ENCODE results near the gene HPCAL1. TPM values are rescaled to one million over a fixed set of nuclear protein-coding genes. Genes with fewer than 3 reads are reported as not detected.

The HPCAL1 gene
- total and polyA plus RNA-seq, 3 donors from 2014 or later = 99.5 to 263 (median 215) TPM

- peak overlapping the region in 1 of 2 donors; percentile 23 for H3K27ac ChIP-seq
- intact Hi-C loops (cut with DNase I; ENCODE audit: low total_unique reads) = no loop called here
These were observed 141.8 kb downstream of the HPCAL1 start for GRCh38 chr2:10444463-10444862.

GRCh38 chr2:10446631-10447030 is 143.9 kb downstream of the HPCAL1 start:
- TF ChIP-seq CTCF (IDR thresholded peaks at IDR 0.05) = no peak
- TF ChIP-seq POLR2A (IDR thresholded peaks at IDR 0.05) = no peak
- Histone ChIP-seq H3K27ac (peak overlapping the region; percentile 93 to 97), H3K9me3 (no peaks in the 10 kb centered on the region), H3K4me3 (peak overlapping the region; percentile 75 to 87), H3K27me3 (no peaks in the 10 kb centered on the region), H3K36me3 (ENCODE audit: low read depth, missing control alignments) (no peaks in the 10 kb centered on the region), H3K4me1 (peaks cover 15% of the 10 kb centered on the region)
- WGBS, 2 donors = 52 to 54% methylated on average over 6 of the region's 6 CpGs
- no peak for DNase-seq
- intact Hi-C loops (cut with DNase I; ENCODE audit: low total_unique reads) = no loop called here

More at GRCh38 chr2:10444463-10444862, 141.8 kb downstream of the HPCAL1 start:
- peaks cover 12% of the 10 kb centered on the region for H3K4me1 ChIP-seq
- H3K36me3 ChIP-seq (ENCODE audit: low read depth, missing control alignments) = no peaks in the 10 kb centered on the region
- DNase-seq = no peak
- H3K9me3 ChIP-seq = no peaks in the 10 kb centered on the region
- TF ChIP-seq CTCF (IDR thresholded peaks at IDR 0.05) (no peak), POLR2A (IDR thresholded peaks at IDR 0.05) (no peak)
- 79 to 87% methylated on average over 5 of the region's 5 CpGs for WGBS, 2 donors
- no peaks in the 10 kb centered on the region for H3K27me3 ChIP-seq
- H3K4me3 ChIP-seq = no peak overlapping the region

GRCh38 chr2:10447300-10447894 is 144.7 kb downstream of the HPCAL1 start:
- no peaks in the 10 kb centered on the region for H3K9me3 ChIP-seq
- peak in 2 of 3 experiments; percentile 1 to 18 for TF ChIP-seq CTCF (IDR thresholded peaks at IDR 0.05)
- no peak for TF ChIP-seq POLR2A (IDR thresholded peaks at IDR 0.05)
- H3K4me1 ChIP-seq = peaks cover 15% of the 10 kb centered on the region
- DNase-seq = no peak
- H3K27me3 ChIP-seq = no peaks in the 10 kb centered on the region
- peak overlapping the region; percentile 75 to 87 for H3K4me3 ChIP-seq
- no peaks in the 10 kb centered on the region for H3K36me3 ChIP-seq (ENCODE audit: low read depth, missing control alignments)
- 1 to 9% methylated on average over 13 to 32 of the region's 32 CpGs for WGBS, 2 donors
- intact Hi-C loops (cut with DNase I; ENCODE audit: low total_unique reads) = no loop called here
- peak overlapping the region; percentile 93 to 97 for H3K27ac ChIP-seq

- Histone ChIP-seq H3K4me1 (peaks cover 15% of the 10 kb centered on the region), H3K27ac (peak within 1 kb of the TSS; percentile 93 to 97), H3K36me3 (ENCODE audit: low read depth, missing control alignments) (no peaks in the 10 kb centered on the region), H3K4me3 (peak within 1 kb of the TSS; percentile 81 to 87), H3K9me3 (no peaks in the 10 kb centered on the region), H3K27me3 (no peaks in the 10 kb centered on the region)
- DNase-seq = peak; percentile 96
- intact Hi-C loops (cut with DNase I; ENCODE audit: low total_unique reads) = no loop called here
- WGBS, 2 donors = 0% methylated on average over 39 of the region's 99 CpGs; no CpG with 5 or more reads in 1 of the 2 donors
- TF ChIP-seq CTCF (IDR thresholded peaks at IDR 0.05) (no peak), POLR2A (IDR thresholded peaks at IDR 0.05) (no peak)
These were observed 145.3 kb downstream of the HPCAL1 start, which contains the start of gene ODC1 for GRCh38 chr2:10447895-10448575. ODC1 (minus strand) TSS chr2:10448327; CDS start chr2:10445032, 3,295 bp downstream.

Data from testis (tissue), 3 donors.